OCI-LY7 (cell line): ENCODE data around the gene SLC6A19. TPM values are rescaled to one million over a fixed set of nuclear protein-coding genes. Genes with fewer than 3 reads are reported as not detected.

Experiments
- BruUV-seq: library from RNA; stranded (reverse); fragments of 400-500 nt; replicated peaks from 2 replicates; lab custom pipeline; 2021; lab: Mats Ljungman, UMichigan
- CTCF ChIA-PET: fragments of 300-600 bp; sonication (Branson Sonifier 250); formaldehyde crosslinking; loops from one replicate; lab custom pipeline; 2022; ENCODE audit warnings: antibody characterized with exemption; ENCODE audit not compliant: unreplicated experiment; lab: Charles Lee
- POLR2A ChIA-PET: fragments of 300-600 bp; sonication (Branson Sonifier 250); formaldehyde crosslinking; loops from one replicate; lab custom pipeline; 2022; ENCODE audit warnings: antibody characterized with exemption; lab: Charles Lee
- DNase-seq: peaks from one replicate; pipeline ENCODE4 v3.0.0-alpha.2; 2015; ENCODE audit warnings: low spot score
- H2AFZ ChIP-seq: fragments of 200-600 bp; sonication (generic), shearing (Covaris generic); 2 replicates; pipeline ENCODE4 v1.6.1; 2014; ENCODE audit warnings: mild to moderate bottlenecking, antibody characterized with exemption, low read length, moderate library complexity
- H3K27ac ChIP-seq: fragments of 200-600 bp; sonication (generic); 2 replicates; pipeline ENCODE4 v1.5.1; 2014; ENCODE audit warnings: mixed run types, low read depth, mild to moderate bottlenecking, moderate library complexity, low read length, inconsistent platforms; ENCODE audit not compliant: poor library complexity, severe bottlenecking
- H3K36me3 ChIP-seq: fragments of 200-600 bp; sonication (generic); 2 replicates; pipeline ENCODE4 v1.6.1; 2014; ENCODE audit warnings: mild to moderate bottlenecking, antibody characterized with exemption, low read length, moderate library complexity, mixed read lengths; ENCODE audit not compliant: insufficient read depth
- H3K4me1 ChIP-seq: fragments of 200-600 bp; sonication (generic); 2 replicates; pipeline ENCODE4 v1.5.1; 2014; ENCODE audit warnings: mild to moderate bottlenecking, low read length; ENCODE audit not compliant: insufficient read depth, poor library complexity, severe bottlenecking
- H3K4me2 ChIP-seq: fragments of 200-600 bp; sonication (generic); 2 replicates; pipeline ENCODE4 v1.6.1; 2014; ENCODE audit warnings: mild to moderate bottlenecking, low read length
- H3K4me3 ChIP-seq: fragments of 200-600 bp; sonication (generic); 2 replicates; pipeline ENCODE4 v1.5.1; 2014; ENCODE audit warnings: mild to moderate bottlenecking, low read depth, low read length; ENCODE audit not compliant: poor library complexity, severe bottlenecking
- H3K79me2 ChIP-seq: fragments of 200-600 bp; sonication (generic); 2 replicates; pipeline ENCODE4 v1.6.1; 2016; ENCODE audit warnings: low read depth, mild to moderate bottlenecking, low read length, moderate library complexity, mixed read lengths; ENCODE audit not compliant: insufficient read depth
- H3K9me2 ChIP-seq: fragments of 200-600 bp; sonication (generic); 2 replicates; pipeline ENCODE4 v1.6.1; 2016; ENCODE audit warnings: mild to moderate bottlenecking, low read length, mixed read lengths; ENCODE audit not compliant: insufficient read depth
- H3K9me3 ChIP-seq: fragments of 200-600 bp; sonication (generic); 2 replicates; pipeline ENCODE4 v1.6.1; 2014; ENCODE audit warnings: mild to moderate bottlenecking, mixed run types, low read length, mixed read lengths
- H4K20me1 ChIP-seq: fragments of 200-600 bp; sonication (generic); 2 replicates; pipeline ENCODE4 v1.6.1; 2014; ENCODE audit warnings: mild to moderate bottlenecking, antibody characterized with exemption, low read length, moderate library complexity, mixed read lengths; ENCODE audit not compliant: insufficient read depth
- EZH2phosphoT487 ChIP-seq: fragments of 200-600 bp; sonication (generic); IDR thresholded peaks from 2 replicates; pipeline ENCODE4 v1.6.1; 2018; ENCODE audit warnings: low read depth, borderline replicate concordance, mild to moderate bottlenecking, mixed run types, antibody characterized with exemption, low read length, moderate library complexity, mixed read lengths
- intact Hi-C: fragments of 100-400 bp; cut with micrococcal nuclease; formaldehyde crosslinking; loops from one replicate; pipeline ENCODE4 v1.10.0; 2022; ENCODE audit not compliant: unreplicated experiment
- total RNA-seq, 2 experiments: library from RNA; depleted of rRNA in 1 of 2; stranded (reverse); fragments of >200 nt in 1 of 2; shearing (Covaris generic) in 1 of 2; gene quantifications; 2 replicates each; pipeline ENCODE4 v1.2.3, GENCODE V29; 2014 to 2022
- TF ChIP-seq, protein P1 (sequence below): fragments of 200-600 bp; sonication (generic); conservative IDR thresholded peaks from 2 replicates; pipeline ENCODE4 v1.5.1; 2014; ENCODE audit warnings: mild to moderate bottlenecking, antibody characterized with exemption, low read length, moderate library complexity, mixed read lengths

The SLC6A19 gene
- total RNA-seq, 2 experiments from 2014 or later, result not detected

DNA sequence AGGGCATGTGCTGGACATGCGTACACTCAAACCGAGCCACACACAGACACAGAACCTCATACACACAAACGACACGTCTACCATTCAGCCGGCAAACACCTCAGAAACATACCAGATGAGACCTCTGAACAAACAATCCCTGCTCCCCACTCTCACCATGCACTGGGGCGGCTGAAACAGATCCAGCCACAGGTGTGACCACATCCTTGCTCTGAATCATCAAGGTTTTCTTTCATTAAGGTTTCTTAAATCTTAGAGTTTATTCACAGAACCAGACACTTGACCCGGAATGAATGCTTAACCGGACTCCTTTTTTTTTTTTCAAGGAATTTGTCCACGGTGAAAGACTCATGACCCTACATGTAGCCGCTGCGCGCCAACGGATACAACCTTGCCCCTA is 67.3 kb downstream of the SLC6A19 start:
- ChIA-PET POLR2A (no interaction called here), CTCF (no interaction called here)
- Histone ChIP-seq H3K9me2 (no peaks in the 10 kb centered on the region), H3K4me3 (no peak overlapping the region), H4K20me1 (no peaks in the 10 kb centered on the region; the same call in 1 of the 2 replicates), H3K27ac (no peak overlapping the region), H3K4me1 (no peaks in the 10 kb centered on the region), H3K4me2 (no peak overlapping the region), H2AFZ (no peak overlapping the region), H3K36me3 (peaks cover 86% of the 10 kb centered on the region), H3K9me3 (no peaks in the 10 kb centered on the region), H3K79me2 (peaks cover under 1% of the 10 kb centered on the region)
- BruUV-seq, result no TSS peak
- intact Hi-C loops, result no loop called here
- no peak for DNase-seq
- no peak for TF ChIP-seq EZH2phosphoT487
- TF ChIP-seq, protein P1, sequence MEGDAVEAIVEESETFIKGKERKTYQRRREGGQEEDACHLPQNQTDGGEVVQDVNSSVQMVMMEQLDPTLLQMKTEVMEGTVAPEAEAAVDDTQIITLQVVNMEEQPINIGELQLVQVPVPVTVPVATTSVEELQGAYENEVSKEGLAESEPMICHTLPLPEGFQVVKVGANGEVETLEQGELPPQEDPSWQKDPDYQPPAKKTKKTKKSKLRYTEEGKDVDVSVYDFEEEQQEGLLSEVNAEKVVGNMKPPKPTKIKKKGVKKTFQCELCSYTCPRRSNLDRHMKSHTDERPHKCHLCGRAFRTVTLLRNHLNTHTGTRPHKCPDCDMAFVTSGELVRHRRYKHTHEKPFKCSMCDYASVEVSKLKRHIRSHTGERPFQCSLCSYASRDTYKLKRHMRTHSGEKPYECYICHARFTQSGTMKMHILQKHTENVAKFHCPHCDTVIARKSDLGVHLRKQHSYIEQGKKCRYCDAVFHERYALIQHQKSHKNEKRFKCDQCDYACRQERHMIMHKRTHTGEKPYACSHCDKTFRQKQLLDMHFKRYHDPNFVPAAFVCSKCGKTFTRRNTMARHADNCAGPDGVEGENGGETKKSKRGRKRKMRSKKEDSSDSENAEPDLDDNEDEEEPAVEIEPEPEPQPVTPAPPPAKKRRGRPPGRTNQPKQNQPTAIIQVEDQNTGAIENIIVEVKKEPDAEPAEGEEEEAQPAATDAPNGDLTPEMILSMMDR, result no peak

DNA sequence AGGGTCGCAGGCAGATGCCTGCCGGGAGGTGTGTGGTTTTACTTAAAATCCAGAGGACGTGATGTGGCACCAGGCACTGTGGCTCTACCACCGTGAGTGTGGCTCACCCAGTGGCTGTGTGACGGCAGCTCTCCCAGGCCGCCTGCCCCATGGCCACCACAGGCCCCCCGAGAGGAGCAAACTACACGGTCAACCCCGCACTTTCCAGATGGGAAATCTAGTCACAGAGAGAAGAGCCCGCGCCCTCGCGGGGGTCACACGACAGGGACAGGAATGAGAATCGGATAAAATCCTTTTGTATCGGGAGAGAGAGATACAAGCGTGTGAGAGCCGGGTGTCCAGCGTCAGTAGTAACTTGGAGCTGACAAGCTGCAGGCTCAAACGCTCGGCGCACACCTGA is 69.0 kb downstream of the SLC6A19 start:
- peaks cover 86% of the 10 kb centered on the region for H3K36me3 ChIP-seq
- POLR2A ChIA-PET, result no interaction called here
- H4K20me1 ChIP-seq, result no peaks in the 10 kb centered on the region; the same call in 1 of the 2 replicates
- no peak overlapping the region for H3K4me2 ChIP-seq
- no peaks in the 10 kb centered on the region for H3K9me3 ChIP-seq
- no peak for DNase-seq
- intact Hi-C loops, result no loop called here
- no TSS peak for BruUV-seq
- no peak overlapping the region for H3K4me3 ChIP-seq
- H3K4me1 ChIP-seq, result no peaks in the 10 kb centered on the region
- CTCF ChIA-PET, result no interaction called here
- no peaks in the 10 kb centered on the region for H3K9me2 ChIP-seq
- no peak overlapping the region for H3K27ac ChIP-seq
- no peak overlapping the region for H2AFZ ChIP-seq
- TF ChIP-seq EZH2phosphoT487, result no peak
- TF ChIP-seq, protein P1, result no peak
- peaks cover 18% of the 10 kb centered on the region for H3K79me2 ChIP-seq

DNA sequence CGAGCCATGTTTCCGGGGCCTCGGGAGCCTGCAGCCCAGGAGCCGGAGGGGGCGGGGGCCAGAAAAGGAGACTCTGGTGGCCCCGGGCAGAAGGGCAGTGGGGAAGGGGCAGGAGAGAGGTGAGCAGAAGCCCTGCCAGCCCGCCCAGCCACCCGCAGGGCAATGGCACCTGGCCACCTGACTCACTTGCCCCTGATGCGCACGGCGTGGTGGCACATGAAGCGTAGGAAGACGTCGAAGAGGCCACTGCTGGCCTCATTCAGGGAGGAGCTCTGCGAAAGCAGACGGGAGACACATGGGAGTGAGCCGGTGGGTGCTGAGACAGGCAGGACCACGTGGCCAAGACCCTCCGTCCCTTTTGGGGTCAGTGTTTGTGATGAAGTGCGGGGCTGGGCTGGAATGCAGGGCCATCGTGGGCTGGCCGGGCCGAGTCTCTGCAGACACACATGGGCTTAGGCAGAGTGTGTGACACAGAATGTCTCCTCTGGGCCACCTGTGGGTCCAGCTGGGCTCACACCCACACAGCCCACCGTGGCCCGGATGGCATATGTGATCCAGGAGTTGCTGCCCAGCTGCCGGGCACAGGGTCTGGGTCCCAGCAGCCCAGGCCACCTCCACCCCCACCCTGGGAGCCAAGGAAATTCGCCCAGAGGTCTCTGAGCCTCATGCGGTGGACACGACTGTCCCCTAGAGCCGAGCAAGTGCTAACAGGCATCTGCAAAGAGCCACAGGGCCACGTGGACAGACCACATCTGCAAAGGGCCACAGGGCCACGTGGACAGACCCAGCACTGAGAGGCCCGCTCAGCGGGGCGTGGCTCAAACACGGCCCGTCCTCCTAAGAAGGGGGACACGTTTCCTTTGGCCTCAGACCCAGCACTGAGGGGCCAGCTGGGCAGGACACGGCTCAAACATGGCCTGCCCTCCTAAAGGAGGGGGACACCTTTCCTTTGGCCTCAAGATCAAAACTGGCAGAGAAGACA is 69.8 kb downstream of the SLC6A19 start:
- Histone ChIP-seq H3K9me3 (no peaks in the 10 kb centered on the region), H3K4me2 (no peak overlapping the region), H3K4me1 (no peaks in the 10 kb centered on the region), H2AFZ (no peak overlapping the region), H3K9me2 (no peaks in the 10 kb centered on the region), H3K36me3 (peaks cover 86% of the 10 kb centered on the region), H3K4me3 (no peak overlapping the region), H4K20me1 (no peaks in the 10 kb centered on the region; the same call in 1 of the 2 replicates), H3K79me2 (peaks cover 26% of the 10 kb centered on the region), H3K27ac (no peak overlapping the region)
- no peak for TF ChIP-seq EZH2phosphoT487
- TF ChIP-seq, protein P1, result no peak
- BruUV-seq, result no TSS peak
- intact Hi-C loops, result no loop called here
- ChIA-PET POLR2A (no interaction called here), CTCF (no interaction called here)
- no peak for DNase-seq
